Natural killer cell (primary cell): ENCODE data around the gene DBN1. TPM values are rescaled to one million over a fixed set of nuclear protein-coding genes. Genes with fewer than 3 reads are reported as not detected.

Source experiments
- ATAC-seq, 3 donors: fragments of 150-1000 bp in 2 of 3; fragments of 200-7000 bp in 1 of 3; cut with Tn5 transposase; 1 replicate in 1 of 3; 2 replicates in 2 of 3; pipeline ENCODE4 v1.10.0; 2021; ENCODE audit warnings: mild to moderate bottlenecking in 2 of 3, moderate library complexity in 2 of 3
- DNase-seq, 2 donors: peaks; one replicate each; pipeline versions ENCODE4 v3.0.0 to v3.0.0-alpha.2; 2013 to 2021; ENCODE audit warnings: mixed read lengths in 1 of 2
- H3K27ac ChIP-seq: one replicate; pipeline ENCODE4 v1.5.1; 2013; ENCODE audit warnings: mild to moderate bottlenecking, low read length
- H3K27me3 ChIP-seq: one replicate; pipeline ENCODE4 v1.6.1; 2013; ENCODE audit warnings: low read length; ENCODE audit not compliant: control insufficient read depth, insufficient read depth
- H3K36me3 ChIP-seq: one replicate; pipeline ENCODE4 v1.6.1; 2013; ENCODE audit warnings: low read length; ENCODE audit not compliant: control insufficient read depth, insufficient read depth
- H3K4me1 ChIP-seq: one replicate; pipeline ENCODE4 v1.6.1; 2013; ENCODE audit warnings: low read length; ENCODE audit not compliant: control insufficient read depth, insufficient read depth
- H3K4me3 ChIP-seq: one replicate; pipeline ENCODE4 v1.5.1; 2013; ENCODE audit warnings: low read length
- H3K9me3 ChIP-seq: one replicate; pipeline ENCODE4 v1.6.1; 2013; ENCODE audit warnings: low read length; ENCODE audit not compliant: control insufficient read depth, insufficient read depth
- H3K27ac Mint-ChIP-seq, 2 donors: one replicate each; pipeline ENCODE4 v1.8.0; 2022; ENCODE audit warnings: mild to moderate bottlenecking in 2 of 2, mixed read lengths in 2 of 2, moderate library complexity in 1 of 2
- H3K27me3 Mint-ChIP-seq, 2 donors: one replicate each; pipeline ENCODE4 v1.8.0; 2022; ENCODE audit warnings: low read depth in 2 of 2, mixed read lengths in 2 of 2
- H3K36me3 Mint-ChIP-seq: one replicate; pipeline ENCODE4 v1.8.0; 2022; ENCODE audit warnings: mixed read lengths
- H3K4me1 Mint-ChIP-seq, 2 donors: one replicate each; pipeline ENCODE4 v1.8.0; 2022; ENCODE audit warnings: mixed read lengths in 2 of 2
- H3K4me3 Mint-ChIP-seq: one replicate; pipeline ENCODE4 v1.8.0; 2022; ENCODE audit warnings: mild to moderate bottlenecking, moderate library complexity, mixed read lengths
- H3K9me3 Mint-ChIP-seq, 2 donors: one replicate each; pipeline ENCODE4 v1.8.0; 2022; ENCODE audit warnings: mixed read lengths in 2 of 2
- CTCF ChIP-seq: fragments of 200-600 bp; IDR thresholded peaks from one replicate; pipeline ENCODE4 v1.8.0; 2022; ENCODE audit warnings: antibody characterized with exemption
- WGBS: methylation state at CpG from one replicate; pipeline ENCODE4 v1.1.7; 2013; ENCODE audit warnings: missing lambda C conversion rate; ENCODE audit not compliant: insufficient coverage; 5-methylcytosine and 5-hydroxymethylcytosine counted together
- intact Hi-C: fragments of 100-400 bp; cut with micrococcal nuclease; formaldehyde crosslinking; loops from one replicate; pipeline ENCODE4 v1.14.2; 2022
- total RNA-seq, 4 donors: library from RNA; stranded (reverse); fragments of 120-200 nt in 1 of 4; gene quantifications; one replicate each; pipeline versions ENCODE4 v1.2.3 to v1.2.4, GENCODE V29; 2013 to 2022

DBN1 gene
- total RNA-seq, 3 donors from 2014 or later (not counting 1 experiment from before 2014, with no cell fraction given) = 13.7 to 25.2 (median 15.0) TPM

GRCh38 chr5:177431317-177432142 lies 41.9 kb downstream of the DBN1 start:
- Histone ChIP-seq H3K27ac (peak overlapping the region; percentile 93), H3K4me3 (peak overlapping the region; percentile 1), H3K36me3 (peaks cover 64% of the 10 kb centered on the region), H3K4me1 (peaks cover 95% of the 10 kb centered on the region), H3K9me3 (no peaks in the 10 kb centered on the region), H3K27me3 (no peaks in the 10 kb centered on the region)
- H3K9me3 Mint-ChIP-seq = no peaks in the 10 kb centered on the region
- H3K36me3 Mint-ChIP-seq = no peaks in the 10 kb centered on the region
- DNase-seq (peak; percentile 56 to 88), ATAC-seq (peak; percentile 22 to 51 (median 42))
- H3K4me1 Mint-ChIP-seq = peaks cover 50 to 74% of the 10 kb centered on the region in 2 donors
- H3K27ac Mint-ChIP-seq = peak overlapping the region; percentile 94 to 99
- 4% methylated on average over 29 of the region's 29 CpGs for WGBS
- peak overlapping the region; percentile 83 for H3K4me3 Mint-ChIP-seq
- no peak for TF ChIP-seq CTCF
- H3K27me3 Mint-ChIP-seq = no peaks in the 10 kb centered on the region
- intact Hi-C loops = no loop called here

DNA sequence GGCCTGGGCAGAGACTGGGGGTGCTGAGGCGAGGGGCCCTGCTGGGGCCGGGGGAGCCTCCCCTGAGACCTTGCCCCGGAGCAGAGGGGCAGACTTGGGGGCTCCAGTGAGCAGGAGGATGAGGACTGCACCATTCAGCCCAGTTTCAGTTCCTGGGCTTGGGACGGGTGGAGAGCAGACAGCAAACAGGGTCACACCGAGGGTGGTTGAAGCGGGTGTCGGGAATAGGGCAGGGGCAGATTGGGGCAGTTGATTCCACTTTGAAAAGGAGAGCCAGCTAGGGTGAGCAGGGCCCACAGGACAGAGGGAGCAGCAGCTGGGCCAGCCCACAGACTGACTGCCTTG lies 42.5 kb downstream of the DBN1 start:
- peak overlapping the region; percentile 94 to 99 for H3K27ac Mint-ChIP-seq
- 45% methylated on average over 7 of the region's 7 CpGs for WGBS

GRCh38 chr5:177430140-177430951 lies 43.1 kb downstream of the DBN1 start:
- H3K27me3 ChIP-seq = no peaks in the 10 kb centered on the region
- WGBS = 62% methylated on average over 26 of the region's 26 CpGs
- peak overlapping the region; percentile 93 for H3K27ac ChIP-seq
- Mint-ChIP-seq H3K27me3 (no peaks in the 10 kb centered on the region), H3K36me3 (no peaks in the 10 kb centered on the region), H3K4me3 (peak overlapping the region; percentile 90), H3K4me1 (peaks cover 60 to 84% of the 10 kb centered on the region in 2 donors), H3K9me3 (no peaks in the 10 kb centered on the region), H3K27ac (peak overlapping the region; percentile 94 to 99)
- H3K4me3 ChIP-seq = no peak overlapping the region
- ATAC-seq (no peak), DNase-seq (peak in 1 of 2 donors; percentile 45)
- TF ChIP-seq CTCF = no peak
- peaks cover 52% of the 10 kb centered on the region for H3K36me3 ChIP-seq
- intact Hi-C loops = no loop called here
- peaks cover 90% of the 10 kb centered on the region for H3K4me1 ChIP-seq
- H3K9me3 ChIP-seq = no peaks in the 10 kb centered on the region

More for the DNA sequence above, 42.5 kb downstream of the DBN1 start:
- Histone ChIP-seq H3K4me1 (peaks cover 90% of the 10 kb centered on the region), H3K36me3 (peaks cover 58% of the 10 kb centered on the region), H3K4me3 (no peak overlapping the region), H3K27me3 (no peaks in the 10 kb centered on the region), H3K9me3 (no peaks in the 10 kb centered on the region), H3K27ac (peak overlapping the region; percentile 93)
- Mint-ChIP-seq H3K27me3 (no peaks in the 10 kb centered on the region), H3K4me3 (peak overlapping the region; percentile 83), H3K4me1 (peaks cover 54 to 78% of the 10 kb centered on the region in 2 donors), H3K9me3 (no peaks in the 10 kb centered on the region), H3K36me3 (no peaks in the 10 kb centered on the region)
- ATAC-seq (no peak), DNase-seq (no peak)
- intact Hi-C loops = no loop called here
- TF ChIP-seq CTCF = no peak
